ENCODE data around the gene FHOD3.
A peak's percentile ranks its signal among the peaks of the same experiment; 100 is the strongest.

FHOD3 gene

DNA sequence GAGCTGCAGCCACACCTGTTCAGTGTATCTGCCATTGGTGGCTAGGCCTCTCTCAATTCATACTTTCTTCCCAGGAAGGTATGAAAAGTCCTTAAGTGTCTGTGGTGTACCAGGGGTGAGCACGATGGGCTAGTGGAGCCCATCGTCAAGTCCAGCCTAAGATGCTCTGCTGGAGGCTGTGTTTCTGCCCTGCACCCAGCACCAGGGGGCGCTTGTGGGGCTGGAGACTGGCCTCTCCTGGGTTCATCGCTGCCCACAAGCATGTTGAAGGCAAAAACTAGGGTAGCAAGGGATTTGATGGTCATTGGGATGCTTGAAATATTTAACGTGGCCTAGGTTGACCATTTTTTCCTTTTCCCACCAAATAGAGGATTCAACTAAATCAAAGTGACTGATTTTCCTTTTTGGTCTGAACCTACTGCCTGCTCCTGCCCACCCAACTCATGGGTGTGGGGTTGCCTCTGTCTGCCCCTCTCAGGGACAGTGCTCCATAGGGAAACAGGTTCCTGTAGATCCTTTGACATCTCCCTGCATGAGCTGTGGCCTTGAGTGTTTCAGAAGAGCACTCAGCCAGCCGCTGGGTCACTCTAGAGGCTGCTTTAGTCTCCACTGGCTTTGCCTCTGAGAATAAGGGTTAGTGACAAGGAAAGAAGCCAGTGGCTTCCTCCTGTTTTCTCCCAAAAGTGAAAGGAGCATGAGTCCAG lies 472.2 kb downstream of the FHOD3 start:
- in situ Hi-C loops (cut with MboI; ENCODE audit: low pct_unique_long_range_greater_than_20kb, low sequenced_read_pairs, unreplicated experiment): no loop called here
- TF ChIP-seq, protein P1, sequence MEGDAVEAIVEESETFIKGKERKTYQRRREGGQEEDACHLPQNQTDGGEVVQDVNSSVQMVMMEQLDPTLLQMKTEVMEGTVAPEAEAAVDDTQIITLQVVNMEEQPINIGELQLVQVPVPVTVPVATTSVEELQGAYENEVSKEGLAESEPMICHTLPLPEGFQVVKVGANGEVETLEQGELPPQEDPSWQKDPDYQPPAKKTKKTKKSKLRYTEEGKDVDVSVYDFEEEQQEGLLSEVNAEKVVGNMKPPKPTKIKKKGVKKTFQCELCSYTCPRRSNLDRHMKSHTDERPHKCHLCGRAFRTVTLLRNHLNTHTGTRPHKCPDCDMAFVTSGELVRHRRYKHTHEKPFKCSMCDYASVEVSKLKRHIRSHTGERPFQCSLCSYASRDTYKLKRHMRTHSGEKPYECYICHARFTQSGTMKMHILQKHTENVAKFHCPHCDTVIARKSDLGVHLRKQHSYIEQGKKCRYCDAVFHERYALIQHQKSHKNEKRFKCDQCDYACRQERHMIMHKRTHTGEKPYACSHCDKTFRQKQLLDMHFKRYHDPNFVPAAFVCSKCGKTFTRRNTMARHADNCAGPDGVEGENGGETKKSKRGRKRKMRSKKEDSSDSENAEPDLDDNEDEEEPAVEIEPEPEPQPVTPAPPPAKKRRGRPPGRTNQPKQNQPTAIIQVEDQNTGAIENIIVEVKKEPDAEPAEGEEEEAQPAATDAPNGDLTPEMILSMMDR (IDR thresholded peaks at IDR 0.05; ENCODE audit: extremely low read depth, insufficient read depth, missing control alignments): peak; percentile 54
- peak; percentile 34 for DNase-seq (ENCODE audit: low spot score)

DNA sequence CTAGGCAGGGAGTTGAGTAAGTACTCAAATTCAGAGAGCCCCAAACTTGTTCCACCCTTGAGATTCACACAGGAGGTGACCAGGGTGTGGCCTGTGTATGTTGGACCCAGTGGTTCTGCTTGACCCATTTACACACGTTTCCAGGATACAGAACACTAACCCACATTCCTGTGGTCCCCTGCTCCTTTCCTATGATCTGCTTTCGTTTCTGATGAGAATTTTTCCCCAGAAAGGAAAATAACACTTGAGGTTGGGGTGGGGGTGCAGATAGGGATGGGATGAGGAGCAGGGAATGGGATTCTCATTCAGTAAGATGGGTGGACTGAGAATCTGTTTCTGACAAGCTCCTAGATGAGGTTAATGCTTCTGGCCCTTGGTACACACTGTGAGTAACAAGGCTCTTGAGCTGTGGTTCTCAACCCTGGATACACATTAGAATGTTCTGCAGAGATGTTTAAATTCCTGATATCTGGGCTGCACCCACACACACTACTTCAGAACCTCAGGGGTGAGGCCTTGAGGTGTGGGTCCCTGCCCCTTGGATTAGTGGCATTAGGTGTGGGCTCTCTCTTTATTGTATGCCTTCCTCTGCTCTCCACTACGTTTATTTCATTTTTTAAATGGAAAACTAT lies 472.9 kb downstream of the FHOD3 start:
- no peak for DNase-seq (ENCODE audit: low spot score)
- in situ Hi-C loops (cut with MboI; ENCODE audit: low pct_unique_long_range_greater_than_20kb, low sequenced_read_pairs, unreplicated experiment): no loop called here
- TF ChIP-seq, protein P1 (IDR thresholded peaks at IDR 0.05; ENCODE audit: extremely low read depth, insufficient read depth, missing control alignments): no peak

DNA sequence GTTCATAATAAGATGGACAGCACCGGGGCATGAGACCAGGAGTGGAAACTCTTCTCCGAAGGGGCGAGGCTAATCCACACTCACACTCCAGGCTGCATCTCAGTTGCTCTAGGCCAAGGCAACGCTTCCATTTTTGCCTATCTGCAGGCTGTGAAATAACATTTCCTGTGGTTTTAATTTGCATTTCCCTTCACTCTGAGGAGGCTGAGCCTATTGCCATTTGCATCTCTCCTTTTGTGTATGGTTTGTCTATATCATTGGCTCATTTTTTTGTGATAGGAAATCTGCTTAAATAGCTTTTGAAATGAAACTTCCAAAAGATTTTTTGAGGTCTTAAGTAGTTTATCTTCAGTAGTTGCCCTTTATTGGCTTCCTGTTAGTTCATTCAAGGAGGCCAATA lies 473.7 kb downstream of the FHOD3 start:
- DNase-seq (ENCODE audit: low spot score): no peak
- TF ChIP-seq, protein P1 (IDR thresholded peaks at IDR 0.05; ENCODE audit: extremely low read depth, insufficient read depth, missing control alignments): no peak
- in situ Hi-C loops (cut with MboI; ENCODE audit: low pct_unique_long_range_greater_than_20kb, low sequenced_read_pairs, unreplicated experiment): no loop called here

DNA sequence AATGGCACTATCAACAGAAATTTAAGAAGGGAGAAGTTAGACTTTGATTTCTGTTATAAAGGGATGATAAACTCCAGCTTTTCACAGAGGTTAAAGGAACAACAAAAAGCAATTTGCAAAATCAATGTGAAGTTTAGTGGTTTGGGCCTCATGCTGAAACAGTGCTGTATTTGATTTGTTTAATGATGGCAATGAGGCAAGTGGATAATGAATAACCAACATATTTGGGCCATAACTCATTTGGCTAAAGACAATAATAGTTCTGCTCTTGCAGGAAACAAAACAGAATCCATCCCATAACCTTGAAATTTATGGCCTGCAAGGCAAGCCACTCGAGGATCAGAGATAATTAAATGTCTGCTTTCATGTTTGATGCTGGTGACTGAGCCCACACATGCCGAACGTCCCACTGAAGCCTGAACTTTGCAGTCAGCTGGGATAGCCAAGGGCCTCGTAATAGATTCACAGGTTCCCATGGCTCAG lies 474.8 kb downstream of the FHOD3 start:
- in situ Hi-C loops (cut with MboI; ENCODE audit: low pct_unique_long_range_greater_than_20kb, low sequenced_read_pairs, unreplicated experiment): no loop called here
- TF ChIP-seq, protein P1 (IDR thresholded peaks at IDR 0.05; ENCODE audit: extremely low read depth, insufficient read depth, missing control alignments): no peak
- DNase-seq (ENCODE audit: low spot score): no peak

DNA sequence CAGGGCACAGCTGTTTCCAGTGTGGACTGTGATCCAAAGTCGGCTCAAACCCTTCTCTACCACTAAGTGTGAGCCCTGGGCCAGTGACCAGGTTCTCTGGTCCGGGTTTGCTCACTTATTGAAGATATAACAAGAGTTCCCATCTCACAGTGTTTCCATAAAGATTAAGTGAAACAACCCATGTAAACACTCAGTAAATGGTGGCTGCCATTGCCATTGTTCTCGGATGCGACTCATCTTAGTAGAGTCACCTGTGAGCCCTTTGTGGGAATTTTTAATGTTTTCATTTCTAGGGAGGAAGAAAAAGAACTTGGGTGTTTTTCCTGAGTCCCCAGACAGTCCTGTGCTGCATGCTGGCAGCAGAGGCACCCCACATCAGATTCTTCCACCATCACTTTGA lies 477.9 kb downstream of the FHOD3 start:
- in situ Hi-C loops (cut with MboI; ENCODE audit: low pct_unique_long_range_greater_than_20kb, low sequenced_read_pairs, unreplicated experiment): no loop called here
- TF ChIP-seq, protein P1 (IDR thresholded peaks at IDR 0.05; ENCODE audit: extremely low read depth, insufficient read depth, missing control alignments): no peak
- DNase-seq (ENCODE audit: low spot score): no peak

DNA sequence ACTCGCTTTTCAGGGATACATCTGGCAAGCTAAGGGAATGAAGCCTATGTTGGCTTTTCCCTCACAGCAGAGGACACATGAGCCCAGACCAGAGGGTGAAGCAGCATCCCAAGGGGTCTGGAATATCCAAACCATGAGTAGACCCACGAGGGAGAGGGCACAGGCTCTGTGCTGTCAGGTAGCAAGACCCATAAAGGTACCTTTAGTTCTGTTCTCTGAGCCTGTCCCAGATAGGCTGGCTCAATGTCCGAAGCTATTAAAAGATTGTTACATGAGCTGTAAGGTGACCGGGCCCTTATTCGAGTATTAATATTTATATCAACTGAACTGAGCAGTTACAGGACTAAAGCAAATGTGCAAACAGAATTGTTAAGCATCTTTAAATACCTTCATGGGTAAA lies 479.1 kb downstream of the FHOD3 start:
- in situ Hi-C loops (cut with MboI; ENCODE audit: low pct_unique_long_range_greater_than_20kb, low sequenced_read_pairs, unreplicated experiment): no loop called here
- TF ChIP-seq, protein P1 (IDR thresholded peaks at IDR 0.05; ENCODE audit: extremely low read depth, insufficient read depth, missing control alignments): no peak
- DNase-seq (ENCODE audit: low spot score): no peak
